CD4-positive, alpha-beta T cell treated with Interleukin-15 for 1 hour (primary cell): ENCODE measurements around the gene SEMA3C.

Experiments used
- DNase-seq: peaks from one replicate; pipeline ENCODE4 v3.0.0-alpha.2; 2020

SEMA3C gene

GRCh38 chr7:80729591-80730320 lies 189.1 kb downstream of the SEMA3C start:
- DNase-seq = no peak

GRCh38 chr7:80726666-80727065 lies 192.2 kb downstream of the SEMA3C start:
- DNase-seq = no peak

- no peak for DNase-seq
Measured at GRCh38 chr7:80725181-80725611, 193.7 kb downstream of the SEMA3C start.

GRCh38 chr7:80724249-80724871 lies 194.5 kb downstream of the SEMA3C start:
- DNase-seq = no peak

GRCh38 chr7:80722616-80723195 lies 196.1 kb downstream of the SEMA3C start:
- DNase-seq = peak; percentile 34

- DNase-seq = no peak
Measured at GRCh38 chr7:80721883-80722615, 196.8 kb downstream of the SEMA3C start.

- no peak for DNase-seq
Measured at GRCh38 chr7:80720146-80720545, 198.7 kb downstream of the SEMA3C start.

- DNase-seq = no peak
Measured at GRCh38 chr7:80719261-80719660, 199.6 kb downstream of the SEMA3C start.

- DNase-seq = no peak
Measured at GRCh38 chr7:80711531-80711930, 207.3 kb downstream of the SEMA3C start.

GRCh38 chr7:80708123-80708522 lies 210.7 kb downstream of the SEMA3C start:
- DNase-seq = no peak

GRCh38 chr7:80707318-80707717 lies 211.5 kb downstream of the SEMA3C start:
- no peak for DNase-seq

GRCh38 chr7:80705130-80705781 lies 213.6 kb downstream of the SEMA3C start:
- no peak for DNase-seq

GRCh38 chr7:80703272-80703671 lies 215.6 kb downstream of the SEMA3C start:
- no peak for DNase-seq

GRCh38 chr7:80699721-80700256 lies 219.1 kb downstream of the SEMA3C start:
- no peak for DNase-seq

GRCh38 chr7:80699045-80699638 lies 219.7 kb downstream of the SEMA3C start:
- no peak for DNase-seq
